HG03060 (cell line): ENCODE measurements around the gene GBP2.
A peak's percentile ranks its signal among the peaks of the same experiment; 100 is the strongest.

ENCODE experiments used
- ATAC-seq: cut with Tn5 transposase; IDR thresholded peaks from one replicate; pipeline ENCODE4 v1.9.1; 2021; ENCODE audit warnings: low read depth, moderate number of reproducible peaks; ENCODE audit not compliant: unreplicated experiment

GBP2 gene, protein sequence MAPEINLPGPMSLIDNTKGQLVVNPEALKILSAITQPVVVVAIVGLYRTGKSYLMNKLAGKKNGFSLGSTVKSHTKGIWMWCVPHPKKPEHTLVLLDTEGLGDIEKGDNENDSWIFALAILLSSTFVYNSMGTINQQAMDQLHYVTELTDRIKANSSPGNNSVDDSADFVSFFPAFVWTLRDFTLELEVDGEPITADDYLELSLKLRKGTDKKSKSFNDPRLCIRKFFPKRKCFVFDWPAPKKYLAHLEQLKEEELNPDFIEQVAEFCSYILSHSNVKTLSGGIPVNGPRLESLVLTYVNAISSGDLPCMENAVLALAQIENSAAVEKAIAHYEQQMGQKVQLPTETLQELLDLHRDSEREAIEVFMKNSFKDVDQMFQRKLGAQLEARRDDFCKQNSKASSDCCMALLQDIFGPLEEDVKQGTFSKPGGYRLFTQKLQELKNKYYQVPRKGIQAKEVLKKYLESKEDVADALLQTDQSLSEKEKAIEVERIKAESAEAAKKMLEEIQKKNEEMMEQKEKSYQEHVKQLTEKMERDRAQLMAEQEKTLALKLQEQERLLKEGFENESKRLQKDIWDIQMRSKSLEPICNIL

DNA sequence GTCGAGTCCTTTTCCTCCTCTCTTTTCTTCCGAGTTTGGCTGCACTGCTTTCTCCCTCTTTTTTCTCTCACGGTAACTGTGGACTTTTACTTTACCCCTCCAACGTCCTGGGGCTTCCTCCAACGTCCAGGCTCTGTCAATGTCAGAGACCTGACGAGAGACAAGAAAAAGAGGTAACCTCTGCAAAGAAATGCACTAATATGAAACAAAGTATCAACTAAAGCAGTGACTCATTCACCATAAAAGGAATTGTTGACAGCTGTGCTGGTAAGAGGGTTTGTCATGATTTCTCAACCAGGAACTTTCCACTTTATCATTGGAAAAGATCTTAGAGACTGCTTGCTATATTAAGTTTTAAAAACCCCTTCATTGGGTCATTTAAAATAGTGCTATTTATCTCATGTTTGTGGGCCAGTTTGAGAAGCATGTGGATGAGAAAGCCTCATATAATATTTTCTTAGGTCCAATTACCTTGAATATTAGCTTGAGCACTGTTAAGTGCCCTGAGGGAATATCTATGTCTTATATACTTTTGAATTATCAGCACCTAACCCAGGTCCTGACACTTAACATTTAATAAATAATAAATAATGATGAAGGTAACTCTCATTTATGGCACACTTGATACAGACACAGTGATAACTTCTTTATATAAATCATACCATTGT is at the start of gene GBP2:
TSS of gene GBP2 (minus strand) at position 202 of the 668 bp plus-strand sequence. CDS start 4,148 bp downstream, outside the sequence.
- ATAC-seq, result peak; percentile 81

DNA sequence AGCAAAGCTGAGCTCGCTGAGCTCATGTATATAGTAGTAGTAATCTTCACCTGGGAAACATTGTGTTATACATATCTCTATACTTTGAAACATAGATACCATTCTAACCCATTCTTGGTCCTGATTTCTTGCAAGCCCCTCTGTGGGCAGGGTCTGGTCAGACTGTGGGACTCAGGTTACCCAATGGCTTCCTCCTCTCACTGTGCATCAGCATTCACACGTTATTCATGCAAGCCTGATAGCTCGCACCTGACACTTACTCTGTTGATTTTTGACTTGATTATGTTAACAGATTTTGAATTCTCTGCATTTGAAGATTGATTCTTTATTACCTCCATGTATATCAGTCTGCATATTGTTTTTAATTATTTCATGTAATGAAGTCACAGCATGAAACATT is 48.6 kb upstream of the GBP2 start:
- ATAC-seq, result no peak

- no peak for ATAC-seq
Measured at GRCh38 chr1:89172468-89173143, 46.7 kb upstream of the GBP2 start.

- ATAC-seq, result no peak
Measured at GRCh38 chr1:89171067-89171438, 45.1 kb upstream of the GBP2 start.

GRCh38 chr1:89170170-89171066 is 44.5 kb upstream of the GBP2 start:
- no peak for ATAC-seq

DNA sequence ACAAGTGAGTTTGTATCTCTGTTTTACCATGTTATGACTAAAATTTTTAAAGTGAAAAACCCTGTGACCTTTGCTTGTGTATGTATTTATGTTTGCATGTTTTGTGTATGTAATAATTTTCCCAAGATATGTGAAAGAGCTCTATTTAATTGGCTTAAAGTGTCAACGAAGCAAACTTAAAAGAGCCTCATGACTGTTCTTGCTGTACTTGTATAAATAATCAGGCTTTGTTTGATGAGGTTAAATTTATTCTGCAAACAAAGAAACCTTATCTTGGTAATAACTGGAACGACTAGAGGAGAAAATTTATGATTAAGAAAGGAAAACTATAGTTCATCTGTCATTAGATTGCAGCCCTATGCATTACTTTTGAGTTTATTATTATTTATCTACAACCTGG is 43.3 kb upstream of the GBP2 start:
- ATAC-seq, result no peak

- no peak for ATAC-seq
Measured at GRCh38 chr1:89167590-89168230, 41.8 kb upstream of the GBP2 start.

- ATAC-seq, result no peak
Measured at GRCh38 chr1:89166705-89167104, 40.8 kb upstream of the GBP2 start.

DNA sequence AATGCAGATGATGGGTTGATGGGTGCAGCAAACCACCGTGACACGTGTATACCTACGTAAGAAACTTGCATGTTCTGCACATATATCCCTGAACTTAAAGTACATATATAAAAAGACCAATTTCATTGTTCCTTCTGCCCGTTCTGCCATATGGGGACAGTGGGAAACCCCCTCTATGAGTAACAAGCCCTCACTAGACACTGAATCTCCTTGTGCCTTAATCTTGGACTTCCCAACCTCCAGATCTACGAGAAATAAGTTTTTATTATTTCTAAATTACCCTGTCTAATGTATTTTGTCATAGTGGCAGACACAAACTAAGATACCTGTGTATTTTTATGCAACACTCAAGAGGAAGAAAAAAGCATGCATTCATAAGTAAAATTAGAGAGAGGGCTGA is 39.9 kb upstream of the GBP2 start:
- no peak for ATAC-seq

GRCh38 chr1:89151047-89151446 is 25.1 kb upstream of the GBP2 start:
- ATAC-seq, result no peak

- ATAC-seq, result no peak
Measured at GRCh38 chr1:89149976-89150375, 24.1 kb upstream of the GBP2 start.

DNA sequence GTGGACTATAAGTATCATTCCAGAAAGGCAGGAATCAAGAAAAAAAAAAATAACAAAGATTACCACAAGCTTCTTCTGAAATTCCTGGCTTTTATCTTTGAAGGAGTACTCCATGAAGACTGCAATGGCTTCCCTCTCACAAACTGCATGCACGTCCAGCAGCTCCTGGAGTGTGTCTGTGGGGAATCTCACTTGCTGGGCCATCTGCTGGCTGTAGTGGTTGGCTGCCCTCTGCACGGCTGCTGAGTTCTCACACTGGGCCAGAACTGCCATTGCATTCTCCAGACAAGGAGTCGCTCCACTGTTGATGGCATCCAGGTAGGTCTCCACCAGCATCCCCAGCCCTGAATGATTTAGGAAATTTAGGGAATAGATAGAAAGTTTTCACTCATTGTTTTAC is 23.3 kb upstream of the GBP2 start:
- ATAC-seq, result no peak

DNA sequence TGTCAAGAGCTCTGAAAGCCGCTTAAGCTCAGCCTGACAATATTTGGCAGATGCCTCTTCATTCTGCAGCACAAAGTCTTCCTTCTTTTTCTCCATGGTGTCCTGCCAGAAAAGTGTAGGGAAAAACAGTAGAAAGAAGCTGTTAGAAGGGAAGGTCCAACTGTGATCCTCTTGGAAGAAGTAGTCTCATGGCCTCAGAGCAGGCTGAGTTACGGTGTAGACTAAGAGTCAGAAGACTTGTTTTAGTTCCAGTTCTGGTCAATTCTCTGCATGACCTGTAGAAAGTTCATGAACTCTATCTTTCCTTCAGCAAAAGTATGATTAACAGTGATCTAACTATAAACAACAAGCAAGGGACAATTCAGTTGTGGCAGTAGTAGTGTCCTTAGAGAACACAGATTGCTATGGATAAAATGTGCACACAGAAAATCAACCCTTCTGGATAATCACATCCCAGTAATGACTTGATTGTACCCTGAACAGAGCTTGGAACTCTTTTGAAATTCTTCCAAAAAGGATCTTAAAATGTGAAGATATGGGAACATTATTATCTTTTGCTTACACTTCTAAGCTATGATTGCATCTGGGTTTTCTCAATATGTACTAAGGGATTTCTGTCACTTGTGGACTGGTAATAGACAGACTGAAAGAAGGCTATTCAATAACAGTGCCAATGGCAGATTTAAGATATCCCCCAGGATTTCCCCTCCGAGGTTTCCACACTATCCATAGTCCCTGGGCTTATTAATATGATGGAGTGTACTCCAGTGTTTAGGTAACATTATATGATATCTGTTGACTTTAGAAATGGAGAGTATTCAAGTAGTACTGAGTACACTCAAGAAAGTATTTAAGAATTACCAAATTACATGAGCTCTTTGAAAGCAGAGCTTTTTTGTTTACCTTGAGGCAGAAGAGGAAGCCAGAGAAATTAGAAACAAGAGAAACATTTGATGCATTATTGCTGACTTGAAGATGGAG is 22.1 kb upstream of the GBP2 start:
- ATAC-seq, result no peak

DNA sequence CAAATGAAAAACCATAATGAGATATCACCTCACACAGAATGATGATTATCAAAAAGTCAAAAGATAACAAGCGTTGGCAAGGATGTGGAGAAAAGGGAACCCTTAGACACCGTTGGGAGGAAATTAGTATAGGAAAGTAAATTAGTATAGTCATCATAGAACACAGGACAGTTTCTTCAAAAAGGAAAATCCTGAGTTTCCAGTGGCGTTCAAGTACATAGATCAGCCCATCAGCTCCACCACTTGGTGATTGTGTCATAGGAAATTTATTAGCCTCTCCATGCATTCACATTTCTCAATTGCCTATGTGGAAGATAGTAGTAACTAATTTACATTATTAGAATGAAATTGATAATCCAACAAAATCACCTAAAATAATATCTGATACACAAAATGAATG is 20.8 kb upstream of the GBP2 start:
- no peak for ATAC-seq

DNA sequence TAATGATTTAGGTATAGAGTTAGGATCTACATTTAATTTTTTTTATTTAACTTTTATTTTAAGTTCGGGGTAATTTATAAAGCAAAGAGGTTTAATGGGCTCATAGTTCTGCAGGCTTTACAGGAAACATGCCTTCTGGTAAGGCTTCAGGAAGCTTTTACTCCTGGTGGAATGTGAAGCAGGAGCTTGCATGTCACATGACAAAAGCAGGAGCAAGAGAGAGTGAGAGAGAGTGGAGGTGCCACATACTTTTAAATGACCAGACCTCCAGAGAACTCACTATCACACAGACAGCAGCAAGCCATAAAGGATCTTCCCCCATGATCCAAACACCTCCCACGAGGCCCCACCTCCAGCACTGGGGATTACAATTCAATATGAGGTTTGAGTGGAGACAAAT is 17.6 kb upstream of the GBP2 start:
- no peak for ATAC-seq

- no peak for ATAC-seq
Measured at GRCh38 chr1:89142160-89142559, 16.2 kb upstream of the GBP2 start.

DNA sequence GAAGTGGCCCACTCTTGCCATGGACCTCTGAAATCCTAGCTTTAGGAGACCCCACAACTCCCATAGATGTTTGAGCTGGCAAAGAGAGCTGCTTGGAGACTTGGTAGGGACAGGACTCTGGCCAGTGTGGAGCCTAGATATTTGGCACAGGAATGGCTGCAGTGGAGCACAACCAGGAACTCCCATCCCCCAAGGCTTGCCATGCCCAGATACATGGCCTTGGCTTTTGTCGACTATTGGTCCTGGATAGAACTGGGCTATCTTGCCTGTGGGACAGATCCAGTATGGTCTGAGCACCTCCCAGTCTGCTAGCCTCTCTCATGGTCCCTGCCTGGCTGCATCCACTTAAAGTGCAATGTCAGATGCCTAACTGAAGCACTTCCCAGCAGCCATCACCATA is 7.8 kb upstream of the GBP2 start:
- ATAC-seq, result no peak

DNA sequence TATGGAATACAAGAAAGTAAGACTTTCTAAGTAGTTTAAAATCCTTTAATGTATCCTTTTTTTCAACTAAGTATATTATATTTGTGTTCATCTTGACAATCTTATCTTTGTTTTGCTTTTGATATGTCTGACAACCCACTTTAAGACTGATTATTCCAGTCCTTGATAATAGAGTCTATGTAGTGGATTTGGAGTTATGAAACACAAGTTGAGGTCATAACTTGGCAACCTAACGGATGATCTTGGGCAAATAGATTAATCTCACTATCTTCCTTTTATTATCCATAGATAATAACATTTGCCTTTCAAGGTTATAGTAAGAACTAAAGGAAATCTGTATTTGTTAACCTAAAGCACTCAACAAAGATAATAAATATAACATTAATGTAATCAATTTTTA is 4.8 kb upstream of the GBP2 start:
- ATAC-seq, result no peak

DNA sequence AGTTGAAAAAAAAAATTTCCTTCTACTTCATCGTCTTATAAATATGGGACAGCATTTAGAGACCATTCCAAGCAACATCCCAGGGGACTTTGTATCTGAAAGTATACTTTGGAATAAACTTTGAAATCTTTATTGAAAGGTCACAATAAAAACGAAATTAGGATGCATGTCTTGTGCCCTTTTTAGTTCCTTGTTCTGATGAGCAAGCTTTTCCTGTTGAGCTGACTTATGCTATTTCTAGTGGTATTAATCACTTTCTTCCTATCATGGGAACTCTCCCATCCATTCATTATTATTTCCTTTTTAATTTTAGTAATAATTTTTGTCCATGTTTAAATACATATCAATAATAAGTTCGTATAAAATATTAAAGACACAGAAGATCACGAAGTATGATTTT is 4.0 kb upstream of the GBP2 start:
- ATAC-seq, result no peak
